GM21619 (cell line): ENCODE measurements around the gene CAMTA1.
"Not testable (repeated sequence)": the region's sequence is repeated elsewhere in the genome, so short reads cannot be mapped to it uniquely, and the experiment has no call there.

Experiments used
- ATAC-seq: cut with Tn5 transposase; IDR thresholded peaks from one replicate; pipeline ENCODE4 v1.9.1; 2021; ENCODE audit not compliant: unreplicated experiment

Gene CAMTA1

DNA sequence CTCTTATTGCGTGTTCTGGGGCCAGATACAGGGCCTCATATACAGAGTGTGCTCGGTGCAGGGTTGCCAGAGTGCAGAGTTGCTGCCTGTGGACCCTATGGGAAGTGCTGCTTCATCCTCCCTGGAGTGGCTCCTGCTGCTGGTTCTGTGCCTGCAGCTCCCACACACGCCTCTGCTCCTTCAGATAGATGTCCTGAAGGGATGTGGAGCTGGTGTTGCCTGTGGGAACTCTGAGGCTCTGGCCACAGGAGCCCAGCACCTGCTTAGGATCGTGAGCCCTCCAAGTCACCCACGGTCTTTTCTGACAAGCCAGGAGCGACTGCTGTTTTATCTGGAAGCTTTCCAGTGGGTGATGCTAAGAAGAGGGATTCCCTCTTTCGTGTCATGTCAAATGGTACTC, 120.5 kb downstream of the CAMTA1 start:
- no peak for ATAC-seq

- ATAC-seq: no peak
These were observed 121.5 kb downstream of the CAMTA1 start for GRCh38 chr1:6906783-6907182.

DNA sequence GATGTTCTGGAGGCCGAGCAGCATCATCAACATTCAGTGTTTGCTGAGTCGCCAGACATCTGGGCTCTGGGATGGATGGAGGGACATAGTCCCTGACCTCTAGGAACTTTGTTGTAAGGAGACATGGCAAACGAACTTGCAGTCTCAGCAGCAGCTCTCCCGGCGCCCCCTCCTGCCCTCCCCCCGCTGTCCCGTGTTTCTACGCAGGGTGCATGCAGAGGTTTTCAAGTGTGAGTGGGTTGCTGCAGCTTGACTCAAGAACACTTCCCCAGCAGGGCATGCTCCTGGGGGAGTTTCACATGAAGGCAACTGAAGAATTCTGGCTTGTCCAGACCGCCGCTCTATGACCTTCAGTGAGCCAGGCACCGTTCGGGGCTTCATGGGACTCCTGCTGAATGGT, 121.9 kb downstream of the CAMTA1 start:
- no peak for ATAC-seq

- no peak for ATAC-seq
These were observed 122.6 kb downstream of the CAMTA1 start for GRCh38 chr1:6907676-6908434.

DNA sequence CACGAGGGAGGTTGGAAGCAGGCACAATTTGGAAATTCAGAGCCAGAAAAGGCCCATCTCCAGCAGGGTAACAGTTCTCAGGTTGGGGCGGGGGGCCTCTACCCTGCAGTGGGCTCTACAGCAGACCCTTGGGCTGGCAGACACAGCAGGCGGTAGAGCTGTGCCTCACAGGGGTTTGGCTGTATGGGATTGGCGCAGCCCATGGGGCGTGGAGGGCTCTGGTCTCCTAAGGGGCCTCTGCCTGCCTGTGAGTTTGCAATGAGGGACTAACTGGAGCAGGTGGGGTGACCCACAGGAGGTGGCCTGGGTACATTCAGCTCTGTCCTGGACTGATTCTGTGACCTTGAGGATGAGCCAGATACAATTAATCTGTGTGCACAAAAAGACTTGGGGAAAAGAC, 124.1 kb downstream of the CAMTA1 start:
- ATAC-seq: no peak

DNA sequence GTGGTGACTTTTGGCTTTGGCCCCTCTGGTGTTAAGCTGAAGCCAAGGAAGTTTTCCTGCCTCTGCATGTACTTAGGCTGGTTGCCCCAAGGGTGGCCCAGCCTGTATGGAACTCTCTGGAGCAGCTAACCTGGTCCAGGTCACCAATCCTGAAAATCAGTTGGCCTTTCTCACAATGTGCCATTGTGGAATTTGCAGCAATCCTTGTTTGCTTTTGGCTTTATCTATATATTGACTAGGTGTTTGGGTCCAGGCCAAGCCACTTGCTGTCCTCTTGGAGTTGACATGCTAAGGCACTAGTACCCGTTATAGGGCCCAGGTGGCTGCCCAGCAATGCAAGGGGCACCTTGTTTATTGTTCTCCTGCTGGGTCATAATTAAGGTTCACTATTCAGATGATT, 124.6 kb downstream of the CAMTA1 start:
- ATAC-seq: no peak

GRCh38 chr1:6911021-6911941, 126.0 kb downstream of the CAMTA1 start:
- ATAC-seq: no peak

DNA sequence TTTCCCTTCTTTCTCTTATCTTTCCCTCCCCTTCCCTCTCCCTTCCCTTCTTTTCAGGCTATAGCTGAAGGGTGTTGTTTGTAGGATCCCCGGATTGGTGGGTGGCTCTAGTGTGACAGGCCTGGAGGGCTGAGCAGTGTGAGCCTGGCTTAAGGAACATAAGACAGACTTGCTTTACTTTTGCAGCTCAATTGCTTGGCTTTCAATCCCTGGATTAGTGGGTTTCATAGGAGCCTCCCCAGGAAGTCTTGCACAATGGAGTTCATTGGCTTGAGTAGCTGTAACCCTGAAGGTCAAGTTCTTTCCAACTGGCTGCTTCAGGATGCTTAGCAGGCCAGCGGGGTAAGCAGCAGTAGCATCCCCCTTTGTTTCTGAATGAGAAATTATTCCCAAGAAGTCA, 126.7 kb downstream of the CAMTA1 start:
- no peak for ATAC-seq

DNA sequence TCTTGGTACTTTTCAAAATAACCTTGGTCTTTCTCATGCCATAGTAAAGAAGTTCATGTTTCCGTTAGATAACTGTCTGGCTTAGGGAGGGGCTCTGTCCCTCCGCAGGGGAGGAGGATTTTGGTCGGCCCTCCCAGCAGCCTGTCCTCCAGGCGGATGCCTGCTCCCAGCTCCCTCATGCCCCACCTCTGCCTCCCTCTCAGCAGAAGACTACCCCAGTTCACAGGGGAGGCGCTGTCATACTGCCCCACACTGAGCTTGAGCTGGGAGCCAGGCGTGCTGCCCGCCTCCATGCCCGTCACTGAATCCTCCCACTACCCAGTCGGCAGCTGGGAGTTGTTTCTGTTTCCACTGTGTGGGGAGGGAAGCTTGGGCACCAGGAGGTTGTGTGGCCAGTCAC, 127.3 kb downstream of the CAMTA1 start:
- no peak for ATAC-seq

- ATAC-seq: no peak
These were observed 127.8 kb downstream of the CAMTA1 start for GRCh38 chr1:6913086-6913485.

DNA sequence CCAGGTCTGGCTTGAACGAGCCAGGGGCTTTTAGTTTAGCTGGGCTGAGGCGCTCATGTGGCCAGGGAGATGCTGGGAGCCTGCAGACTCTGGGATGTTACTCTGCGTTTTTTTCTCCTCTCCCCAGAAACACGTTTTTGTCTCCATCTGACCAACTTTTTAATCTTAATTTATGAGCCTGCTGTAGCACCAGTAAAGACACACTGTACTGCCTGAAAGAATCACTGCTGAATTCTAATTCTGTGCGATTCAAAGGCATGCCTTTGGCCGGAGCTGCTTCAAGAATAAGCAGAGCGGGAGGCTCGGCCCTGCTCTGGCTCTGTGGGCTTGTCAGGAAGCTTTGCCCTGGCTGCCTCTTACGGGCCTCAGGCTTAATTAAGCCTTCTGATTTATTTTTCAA, 129.5 kb downstream of the CAMTA1 start:
- no peak for ATAC-seq

DNA sequence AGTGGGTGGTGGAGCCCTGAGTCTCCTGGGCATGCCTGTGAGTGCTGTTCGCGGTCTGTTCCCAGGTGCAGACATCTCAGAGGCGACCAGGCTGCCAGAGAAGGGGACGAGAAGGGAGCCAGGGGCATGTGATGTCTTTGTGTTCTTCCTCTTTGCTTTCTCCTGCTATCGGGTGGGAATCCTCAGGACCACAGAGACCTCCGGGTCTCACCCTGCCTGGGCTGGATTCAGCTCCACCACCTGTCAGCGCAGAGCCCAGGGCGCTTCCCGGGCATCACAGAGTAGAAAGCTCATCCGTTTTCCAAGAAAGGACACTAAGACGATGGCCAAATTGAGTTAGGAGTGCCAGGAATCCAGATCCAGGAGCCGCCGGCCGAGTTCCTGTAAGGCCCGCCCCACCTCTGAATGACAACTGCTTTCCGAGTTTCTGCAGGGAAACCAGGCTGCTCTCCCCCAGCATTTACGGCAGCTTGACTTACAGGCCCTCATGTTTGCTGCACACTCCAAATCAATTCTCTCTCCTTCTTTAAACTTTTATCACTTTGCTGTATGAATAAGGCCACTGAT, 130.8 kb downstream of the CAMTA1 start:
- no peak for ATAC-seq

DNA sequence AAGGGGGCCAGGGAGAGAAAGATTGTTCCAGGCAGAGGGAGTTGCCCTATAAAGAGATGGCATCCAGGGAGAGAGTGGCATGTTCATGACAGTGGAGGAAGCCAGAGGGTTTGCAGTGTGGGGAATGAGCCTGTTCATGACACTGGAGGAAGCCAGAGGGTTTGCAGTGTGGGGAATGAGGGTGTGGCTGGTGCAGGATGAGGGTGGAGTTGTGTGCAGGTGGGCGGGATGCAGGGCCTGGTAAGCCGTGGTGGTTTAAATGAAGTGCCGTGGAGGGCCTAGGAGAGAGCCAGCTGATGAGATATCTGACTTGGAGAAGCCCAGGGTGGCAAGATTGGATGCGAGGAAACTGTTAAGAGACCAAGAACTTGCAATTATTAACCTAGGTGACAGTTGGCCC, 131.8 kb downstream of the CAMTA1 start:
- no peak for ATAC-seq

- no peak for ATAC-seq
These were observed 133.1 kb downstream of the CAMTA1 start for GRCh38 chr1:6918186-6918924.

DNA sequence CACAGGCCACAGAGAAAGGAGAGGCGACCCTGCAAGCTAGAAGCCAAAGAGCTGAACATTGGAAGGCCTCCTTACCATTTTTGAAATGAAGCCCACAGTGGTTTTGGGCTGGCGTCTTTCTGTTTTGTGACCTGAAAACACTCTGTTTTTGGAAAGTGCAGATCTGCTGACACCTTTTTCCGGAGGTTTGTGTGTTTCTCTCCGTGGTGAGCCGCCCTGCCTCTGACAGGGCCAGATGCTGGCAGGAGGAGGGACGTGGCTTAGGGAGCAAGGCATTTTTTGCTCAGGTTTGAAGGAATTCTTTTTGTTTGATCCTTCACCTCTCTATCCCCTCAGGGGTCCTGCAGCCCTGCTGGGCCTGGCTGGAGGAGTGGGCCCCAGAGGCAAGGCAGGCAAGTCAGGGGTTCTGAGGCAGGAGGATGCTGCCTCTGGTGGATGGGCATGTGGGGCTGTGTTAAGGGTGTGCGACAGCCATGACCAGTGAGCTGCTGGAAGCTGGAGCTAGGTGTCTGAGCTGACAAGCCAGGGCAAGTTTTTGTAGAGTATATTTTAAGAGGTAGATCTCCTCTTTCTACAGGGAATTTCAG, 133.8 kb downstream of the CAMTA1 start:
- no peak for ATAC-seq

DNA sequence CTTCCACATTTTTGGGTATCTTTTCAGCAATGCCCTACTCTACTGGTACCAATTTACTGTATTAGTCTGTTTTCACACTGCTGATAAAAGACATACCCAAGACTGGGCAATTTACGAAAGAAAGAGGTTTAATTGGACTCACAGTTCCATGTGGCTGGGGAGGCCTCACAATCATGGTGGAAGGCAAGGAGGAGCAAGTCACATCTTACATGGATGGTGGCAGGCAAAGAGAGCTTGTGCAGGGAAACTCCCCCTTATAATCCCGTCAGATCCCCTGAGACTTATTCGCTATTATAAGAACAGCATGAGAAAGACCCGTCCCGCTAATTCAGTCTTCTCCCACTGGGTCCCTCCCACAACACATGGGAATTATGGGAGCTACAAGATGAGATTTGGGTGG, 136.3 kb downstream of the CAMTA1 start:
- not testable (repeated sequence) for ATAC-seq

DNA sequence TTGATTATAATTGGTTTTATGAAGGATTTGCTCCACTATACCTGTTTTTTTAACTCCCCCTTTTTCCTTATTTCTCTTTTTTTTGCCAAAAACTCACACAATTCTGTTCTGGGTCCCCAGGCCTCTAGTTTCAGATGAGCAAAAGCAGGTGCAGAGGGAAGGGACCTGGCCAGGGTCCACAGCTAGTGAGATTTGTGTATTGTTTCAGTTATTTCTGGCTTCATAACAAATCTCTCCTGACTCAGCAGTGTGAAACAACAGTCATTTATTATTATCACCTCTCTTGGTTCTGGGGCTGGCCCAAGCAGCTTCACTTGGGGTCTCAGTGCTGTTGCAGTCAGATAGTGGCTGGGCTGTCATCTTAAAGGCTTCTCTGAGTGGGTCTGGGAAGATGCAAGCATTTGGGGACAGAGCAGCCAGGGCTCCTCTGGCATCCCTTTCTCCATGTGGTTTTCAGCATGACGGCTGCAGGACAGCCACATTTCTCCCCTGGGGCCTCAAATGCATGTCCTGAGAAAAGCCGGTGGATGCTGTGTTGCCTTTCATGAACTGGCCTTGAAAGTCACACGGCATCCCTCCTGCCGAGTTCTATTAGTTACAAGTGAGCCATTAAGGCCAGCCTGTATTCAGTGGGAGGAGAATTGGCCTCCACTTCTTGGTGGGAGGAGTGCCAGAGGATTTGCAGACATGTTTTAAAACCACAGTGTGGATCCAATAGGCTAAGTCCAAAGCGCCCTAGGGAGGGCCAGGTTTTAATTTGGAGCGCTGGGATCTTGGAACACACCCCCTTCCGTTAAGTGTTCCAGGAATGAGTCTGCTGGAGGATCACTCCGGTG, 137.1 kb downstream of the CAMTA1 start:
- ATAC-seq: no peak

DNA sequence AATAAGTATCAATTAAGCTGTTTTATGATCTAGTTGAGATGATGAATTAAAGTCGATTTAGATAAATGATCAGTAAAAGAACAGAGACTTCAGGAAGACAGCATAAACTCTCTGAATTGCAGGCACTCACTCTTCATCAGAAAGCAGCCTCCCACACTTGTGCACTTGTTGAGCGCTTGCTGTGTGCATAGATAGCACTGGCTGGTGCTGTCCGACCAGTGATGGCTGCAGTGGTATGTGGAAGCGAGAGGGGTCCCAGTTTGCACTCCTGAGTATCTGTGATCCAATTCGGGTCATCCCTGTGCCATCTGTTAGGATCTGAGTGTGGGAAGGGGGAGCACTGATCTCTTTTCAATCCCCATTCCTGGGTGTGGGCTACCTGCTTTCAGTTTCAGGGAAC, 137.8 kb downstream of the CAMTA1 start:
- no peak for ATAC-seq

GRCh38 chr1:6923416-6923815, 138.2 kb downstream of the CAMTA1 start:
- ATAC-seq: no peak
